Right ventricle myocardium inferior (tissue), 1 donor: Measurements from ENCODE around the gene KCNT2. TPM values are rescaled to one million over a fixed set of nuclear protein-coding genes. Genes with fewer than 3 reads are reported as not detected.

Source experiments
- ATAC-seq: fragments of 200-7000 bp; cut with Tn5 transposase; one replicate; pipeline ENCODE4 v1.9.1; 2020; ENCODE audit warnings: mild to moderate bottlenecking, moderate library complexity
- DNase-seq: peaks from one replicate; pipeline ENCODE4 v3.0.0; 2021; ENCODE audit errors: missing footprints
- intact Hi-C: fragments of 100-400 bp; cut with DNase I; formaldehyde crosslinking; loops from one replicate; pipeline ENCODE4 v1.11.0; 2022
- total RNA-seq: library from RNA; stranded (reverse); fragmentation: NEBNext Ultra II Directional; extraction: Animal tissue kit (Norgen Biotek cat#: 25700); gene quantifications from one replicate; pipeline ENCODE4 v1.2.1, GENCODE V29; 2021
- donor health status: DM: no; HTN: yes; CAD: no; lungs with severe emphysema.

Gene KCNT2
- total RNA-seq, 1 donor from 2014 or later, result 0.81 TPM

GRCh38 chr1:196466654-196467053 lies 141.6 kb downstream of the KCNT2 start:
- intact Hi-C loops, result no loop called here
- DNase-seq (no peak), ATAC-seq (no peak)

DNA sequence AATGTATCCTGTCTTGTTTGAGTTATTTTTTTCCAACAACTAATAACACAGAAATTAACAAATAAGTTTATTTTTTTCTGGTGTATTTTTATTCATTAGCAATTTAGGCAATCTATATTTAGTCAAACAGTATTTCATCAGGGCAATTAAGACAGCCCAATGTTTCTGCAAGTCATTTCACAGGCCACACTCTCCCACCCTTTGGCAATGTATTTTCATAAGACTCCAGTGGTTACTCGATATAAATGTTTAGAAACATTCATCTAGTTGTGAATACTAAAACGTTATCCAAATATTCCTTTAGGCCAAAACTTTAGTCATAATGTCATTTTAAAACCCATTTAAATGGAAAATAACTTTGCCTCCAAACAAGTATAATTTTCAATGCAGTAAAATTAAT lies 142.1 kb downstream of the KCNT2 start:
- ATAC-seq (no peak), DNase-seq (no peak)
- intact Hi-C loops, result no loop called here

- DNase-seq, result no peak
- intact Hi-C loops, result no loop called here
- no peak for ATAC-seq
These were observed 143.7 kb downstream of the KCNT2 start for GRCh38 chr1:196464480-196464941.

DNA sequence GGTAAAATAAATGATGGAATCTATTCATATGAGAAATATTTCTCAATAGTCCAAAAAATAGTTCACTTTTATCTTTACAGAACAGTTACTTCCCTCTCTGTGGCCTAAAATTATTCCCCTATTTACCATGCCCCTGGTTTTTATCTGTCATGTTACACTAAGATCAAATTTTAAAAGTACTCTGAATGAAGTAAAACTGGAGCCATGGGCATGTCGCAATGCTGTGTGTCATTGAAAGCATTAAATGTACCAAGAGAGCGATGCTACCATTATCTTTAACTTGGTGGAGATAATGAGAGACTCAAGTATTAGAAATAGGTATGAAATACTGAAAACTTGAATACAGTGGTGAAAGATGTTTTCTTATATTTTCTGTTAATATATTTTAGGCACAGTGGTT lies 146.2 kb downstream of the KCNT2 start:
- DNase-seq, result no peak
- ATAC-seq, result no peak
- intact Hi-C loops, result no loop called here

GRCh38 chr1:196461521-196461920 lies 146.7 kb downstream of the KCNT2 start:
- intact Hi-C loops, result no loop called here
- ATAC-seq (no peak), DNase-seq (no peak)

DNA sequence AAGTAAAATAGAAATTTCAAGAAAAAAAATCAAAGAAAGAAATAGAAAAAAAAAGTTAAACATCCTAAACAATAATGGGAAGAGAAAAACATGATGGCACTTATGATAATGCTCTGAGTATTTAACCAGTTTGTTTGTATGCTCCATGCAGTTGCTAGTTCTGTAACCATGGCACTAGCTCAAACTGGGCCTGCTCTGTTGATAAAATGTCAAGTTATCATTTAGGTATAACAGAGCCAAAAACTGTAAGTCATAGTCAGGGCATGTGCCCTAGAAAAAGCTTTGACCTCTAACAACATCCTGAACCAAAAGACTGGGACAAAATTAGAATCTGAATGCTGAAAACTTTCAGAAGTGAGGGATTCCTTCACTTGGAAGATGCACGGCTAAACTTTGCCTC lies 148.9 kb downstream of the KCNT2 start:
- intact Hi-C loops, result no loop called here
- DNase-seq, result no peak
- no peak for ATAC-seq

- ATAC-seq (no peak), DNase-seq (no peak)
- intact Hi-C loops, result no loop called here
These were observed 153.4 kb downstream of the KCNT2 start for GRCh38 chr1:196454792-196455191.

GRCh38 chr1:196451103-196451502 lies 157.1 kb downstream of the KCNT2 start:
- intact Hi-C loops, result no loop called here
- DNase-seq, result no peak
- ATAC-seq, result no peak

DNA sequence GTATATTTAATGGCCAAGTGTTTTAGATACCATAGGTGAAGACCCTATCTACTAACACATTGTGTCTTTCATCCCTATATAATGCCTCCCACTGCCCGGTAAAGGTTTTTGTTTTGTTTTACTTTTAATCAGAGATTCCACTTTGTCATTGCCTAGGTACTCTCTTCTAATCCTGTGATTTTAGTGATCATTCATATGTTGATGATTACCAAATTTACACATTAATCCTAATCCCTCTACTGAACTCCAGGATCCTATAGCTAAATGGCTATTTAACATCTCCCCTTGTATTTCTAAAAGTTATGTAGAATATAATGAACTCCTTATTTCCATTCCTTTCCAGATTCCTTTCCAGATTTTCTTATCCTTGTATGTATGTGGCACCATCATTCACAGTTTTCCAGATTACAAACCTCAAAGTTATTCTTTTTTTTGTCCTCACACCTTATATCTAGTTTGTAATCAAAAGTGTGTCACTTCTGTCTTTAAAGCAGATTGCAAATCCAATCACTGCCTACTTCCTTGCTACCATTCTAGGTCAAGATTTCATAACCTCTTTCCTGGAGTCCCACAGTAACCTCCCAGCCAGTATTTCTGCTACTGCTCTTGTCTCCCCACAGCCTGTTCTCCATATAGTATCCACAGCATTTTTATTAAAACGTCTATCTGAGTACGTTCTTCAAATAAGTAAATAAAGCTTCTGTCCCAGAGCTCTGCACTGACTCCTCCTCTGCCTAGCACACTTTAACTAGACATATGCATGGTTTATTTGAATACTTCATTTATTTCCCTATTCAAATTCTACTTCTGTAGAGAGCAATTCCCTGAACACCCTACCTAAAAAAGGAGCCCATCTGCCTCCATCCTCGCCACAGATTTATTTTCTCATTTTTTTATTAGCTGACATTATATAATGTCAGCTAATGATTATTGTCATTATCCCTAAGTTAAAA lies 157.8 kb downstream of the KCNT2 start:
- DNase-seq (no peak), ATAC-seq (no peak)
- intact Hi-C loops, result no loop called here

- intact Hi-C loops, result no loop called here
- DNase-seq (no peak), ATAC-seq (no peak)
These were observed 158.8 kb downstream of the KCNT2 start for GRCh38 chr1:196449460-196449859.

GRCh38 chr1:196445775-196446174 lies 162.5 kb downstream of the KCNT2 start:
- ATAC-seq, result no peak
- DNase-seq, result no peak
- intact Hi-C loops, result no loop called here

DNA sequence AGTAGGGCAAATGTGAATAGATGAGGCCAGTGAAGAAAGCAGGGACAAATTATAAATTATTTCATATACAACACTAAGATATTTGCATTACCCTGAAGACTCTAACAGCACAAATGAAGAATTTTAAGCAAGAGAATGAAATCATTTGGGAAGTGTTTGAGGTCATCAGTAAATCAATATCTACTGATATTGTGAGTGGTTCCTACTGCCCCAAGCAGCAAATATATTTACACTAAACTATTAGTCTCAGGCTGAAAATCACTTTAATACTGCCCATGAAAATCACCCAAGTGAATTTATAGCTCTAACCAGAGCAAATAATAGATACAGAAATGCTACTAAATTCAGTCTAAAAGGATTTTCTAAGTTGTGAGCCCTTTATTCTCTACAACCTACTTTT lies 163.6 kb downstream of the KCNT2 start:
- no peak for ATAC-seq
- DNase-seq, result no peak
- intact Hi-C loops, result no loop called here

DNA sequence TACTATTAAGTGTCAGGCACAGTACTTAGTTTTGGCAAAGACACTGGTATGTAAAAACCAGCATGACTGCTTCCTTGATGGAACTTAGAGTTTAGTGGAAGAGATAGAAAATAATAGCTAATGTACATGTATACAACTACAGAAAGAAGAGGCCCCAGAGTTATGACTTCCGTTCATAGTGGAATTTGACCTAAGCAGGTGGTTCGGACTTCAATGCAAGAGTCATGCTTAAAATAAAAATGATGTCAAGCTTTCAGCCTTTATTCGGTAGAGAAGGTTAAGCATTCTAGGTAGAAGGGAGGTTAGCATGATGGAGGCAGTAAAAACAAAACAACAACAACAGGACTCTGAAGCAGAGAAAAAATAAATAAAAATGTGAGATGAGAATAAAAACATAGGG lies 165.9 kb downstream of the KCNT2 start:
- ATAC-seq (no peak), DNase-seq (no peak)
- intact Hi-C loops, result no loop called here

- ATAC-seq, result no peak
- intact Hi-C loops, result no loop called here
- no peak for DNase-seq
These were observed 167.5 kb downstream of the KCNT2 start for GRCh38 chr1:196440711-196441110.

- intact Hi-C loops, result no loop called here
- ATAC-seq (no peak), DNase-seq (no peak)
These were observed 169.9 kb downstream of the KCNT2 start for GRCh38 chr1:196438329-196438728.

DNA sequence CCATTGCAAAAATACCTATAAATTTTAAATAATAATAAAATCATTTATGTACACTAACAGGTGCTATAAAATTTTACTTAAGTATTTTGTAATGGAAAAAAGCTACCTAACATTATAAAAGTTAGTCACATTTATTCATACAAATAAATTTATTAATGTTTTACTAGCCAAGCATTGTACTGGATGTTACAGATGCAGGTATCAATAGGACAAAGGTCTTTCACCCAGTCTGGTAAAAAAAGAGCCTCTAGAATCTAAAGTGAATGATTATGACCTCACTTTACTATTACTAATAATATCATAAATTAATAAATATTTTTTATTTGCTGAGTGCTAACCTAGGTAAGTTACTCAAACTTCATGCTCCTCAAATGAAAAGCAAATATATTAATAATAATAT lies 170.6 kb downstream of the KCNT2 start:
- intact Hi-C loops, result no loop called here
- ATAC-seq (no peak), DNase-seq (no peak)

- no peak for ATAC-seq
- no peak for DNase-seq
- intact Hi-C loops, result no loop called here
These were observed 175.2 kb downstream of the KCNT2 start for GRCh38 chr1:196433000-196433399.

GRCh38 chr1:196427976-196428734 lies 180.1 kb downstream of the KCNT2 start:
- intact Hi-C loops, result no loop called here
- DNase-seq, result no peak
- no peak for ATAC-seq

DNA sequence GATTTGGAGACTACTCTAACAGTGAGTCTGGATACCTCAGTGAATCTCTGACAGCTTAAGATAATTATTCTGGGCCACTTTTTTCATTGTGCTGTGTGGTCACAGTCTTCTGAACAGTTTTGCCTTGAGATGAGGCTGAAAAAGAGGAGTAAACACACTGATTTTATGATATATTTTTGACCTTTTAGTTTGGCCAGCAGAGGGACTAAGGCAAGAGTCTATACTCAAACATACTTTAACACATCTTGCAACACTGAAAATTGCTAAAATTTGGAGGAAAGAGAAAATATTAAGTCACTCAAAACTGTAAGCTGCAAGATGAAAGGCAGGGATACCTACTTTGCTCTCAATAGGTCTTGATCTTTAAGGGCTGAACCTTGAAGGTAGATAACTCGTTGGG lies 182.7 kb downstream of the KCNT2 start:
- intact Hi-C loops, result no loop called here
- DNase-seq (no peak), ATAC-seq (no peak)

- ATAC-seq, result no peak
- intact Hi-C loops, result no loop called here
- DNase-seq, result no peak
These were observed 184.6 kb downstream of the KCNT2 start for GRCh38 chr1:196423612-196424011.
